Panc1 (cell line): Measurements from ENCODE around the gene GTPBP4. TPM values are rescaled to one million over a fixed set of nuclear protein-coding genes. Genes with fewer than 3 reads are reported as not detected.

ENCODE experiments used
- ATAC-seq: fragments of 200-7000 bp; cut with Tn5 transposase; 2 replicates; pipeline ENCODE4 v1.9.1; 2020; ENCODE audit warnings: mild to moderate bottlenecking, moderate library complexity
- BruUV-seq: library from RNA; stranded (reverse); fragments of 400-500 nt; replicated peaks from 2 replicates; lab custom pipeline; 2021; lab: Mats Ljungman, UMichigan
- CTCF ChIA-PET: fragments of 300-600 bp; sonication (Branson Sonifier 250); formaldehyde crosslinking; loops from one replicate; lab custom pipeline; 2022; ENCODE audit warnings: antibody characterized with exemption; lab: Charles Lee
- POLR2A ChIA-PET: fragments of 300-600 bp; sonication (Branson Sonifier 250); formaldehyde crosslinking; loops from one replicate; lab custom pipeline; 2022; ENCODE audit warnings: antibody characterized with exemption; lab: Charles Lee
- DNase-seq: peaks from one replicate; pipeline ENCODE4 v3.0.0-alpha.2; 2010; ENCODE audit warnings: low read depth, low spot score
- H3K27ac ChIP-seq: 2 replicates; pipeline ENCODE4 v1.5.1; 2011; ENCODE audit warnings: mild to moderate bottlenecking, low read length, inconsistent platforms
- H3K27me3 ChIP-seq: fragments of 200-500 bp; sonication (Bioruptor generic); 2 replicates; pipeline ENCODE4 v1.6.0; 2014; ENCODE audit warnings: low read length, inconsistent platforms; ENCODE audit not compliant: control insufficient read depth, insufficient read depth
- H3K36me3 ChIP-seq: fragments of 200-500 bp; sonication (Bioruptor generic); 2 replicates; pipeline ENCODE4 v1.5.1; 2014; ENCODE audit warnings: inconsistent platforms, mild to moderate bottlenecking, low read length, moderate library complexity; ENCODE audit not compliant: control insufficient read depth, insufficient read depth
- H3K4me1 ChIP-seq: 2 replicates; pipeline ENCODE4 v1.5.1; 2011; ENCODE audit warnings: inconsistent platforms, mild to moderate bottlenecking, low read length, moderate library complexity; ENCODE audit not compliant: control insufficient read depth, insufficient read depth
- H3K4me3 ChIP-seq, 2 experiments: 2 replicates each; pipeline ENCODE4 v1.5.1; 2011 to 2012; ENCODE audit warnings: low read depth in 2 of 2, low read length in 2 of 2, mild to moderate bottlenecking in 2 of 2, inconsistent platforms in 1 of 2, moderate library complexity in 1 of 2
- H3K9me3 ChIP-seq: fragments of 200-500 bp; sonication (Bioruptor generic); 2 replicates; pipeline ENCODE4 v1.5.1; 2014; ENCODE audit warnings: low read depth, mild to moderate bottlenecking, inconsistent platforms, low read length, moderate library complexity; ENCODE audit not compliant: control insufficient read depth, insufficient read depth
- CTCF ChIP-seq: fragments of 450-650 bp; IDR thresholded peaks from 2 replicates; pipeline ENCODE4 v1.5.1; 2017; ENCODE audit warnings: mild to moderate bottlenecking
- POLR2AphosphoS5 ChIP-seq: IDR thresholded peaks from 2 replicates; pipeline ENCODE4 v1.6.1; 2012; ENCODE audit warnings: mild to moderate bottlenecking, low read depth, low read length, moderate library complexity
- SIN3A ChIP-seq: IDR thresholded peaks from 2 replicates; pipeline ENCODE4 v1.6.1; 2012; ENCODE audit warnings: low read depth, mild to moderate bottlenecking, low read length, moderate library complexity, borderline replicate concordance; ENCODE audit not compliant: insufficient read depth
- TCF7L2 ChIP-seq: IDR thresholded peaks from 2 replicates; pipeline ENCODE4 v1.6.1; 2011; ENCODE audit warnings: mild to moderate bottlenecking, low read depth, low read length, inconsistent platforms
- in situ Hi-C: cut with HindIII; loops from 2 replicates; pipeline ENCODE4 v1.10.0; 2016; ENCODE audit warnings: low sequenced_read_pairs, low pct_unique_long_range_greater_than_20kb
- intact Hi-C: fragments of 100-400 bp; cut with micrococcal nuclease; formaldehyde crosslinking; loops from one replicate; pipeline ENCODE4 v1.10.0; 2022; ENCODE audit not compliant: unreplicated experiment
- total RNA-seq: library from RNA; stranded (reverse); gene quantifications from one replicate; pipeline ENCODE4 v1.2.1, GENCODE V29; 2021; ENCODE audit not compliant: unreplicated experiment
- TF ChIP-seq, protein P1 (sequence below), 2 experiments: IDR thresholded peaks; 2 replicates each; pipeline ENCODE4 v1.6.1; 2011 to 2012; ENCODE audit warnings: low read depth in 2 of 2, control low read depth in 1 of 2, low read length in 1 of 2, mild to moderate bottlenecking in 1 of 2, moderate library complexity in 1 of 2; ENCODE audit not compliant: insufficient read depth in 1 of 2

GTPBP4 gene
- total RNA-seq, 1 experiment from 2014 or later, result 79.5 TPM

GRCh38 chr10:966466-967235, 21.6 kb upstream of the GTPBP4 start:
- ChIA-PET POLR2A (no interaction called here), CTCF (no interaction called here)
- Histone ChIP-seq H3K4me3 (no peak overlapping the region), H3K4me1 (no peaks in the 10 kb centered on the region), H3K27me3 (no peaks in the 10 kb centered on the region), H3K9me3 (no peaks in the 10 kb centered on the region), H3K27ac (no peak overlapping the region), H3K36me3 (no peaks in the 10 kb centered on the region)
- no peak for DNase-seq
- TF ChIP-seq POLR2AphosphoS5 (no peak), TCF7L2 (no peak), CTCF (no peak), SIN3A (no peak)
- TF ChIP-seq, protein P1, sequence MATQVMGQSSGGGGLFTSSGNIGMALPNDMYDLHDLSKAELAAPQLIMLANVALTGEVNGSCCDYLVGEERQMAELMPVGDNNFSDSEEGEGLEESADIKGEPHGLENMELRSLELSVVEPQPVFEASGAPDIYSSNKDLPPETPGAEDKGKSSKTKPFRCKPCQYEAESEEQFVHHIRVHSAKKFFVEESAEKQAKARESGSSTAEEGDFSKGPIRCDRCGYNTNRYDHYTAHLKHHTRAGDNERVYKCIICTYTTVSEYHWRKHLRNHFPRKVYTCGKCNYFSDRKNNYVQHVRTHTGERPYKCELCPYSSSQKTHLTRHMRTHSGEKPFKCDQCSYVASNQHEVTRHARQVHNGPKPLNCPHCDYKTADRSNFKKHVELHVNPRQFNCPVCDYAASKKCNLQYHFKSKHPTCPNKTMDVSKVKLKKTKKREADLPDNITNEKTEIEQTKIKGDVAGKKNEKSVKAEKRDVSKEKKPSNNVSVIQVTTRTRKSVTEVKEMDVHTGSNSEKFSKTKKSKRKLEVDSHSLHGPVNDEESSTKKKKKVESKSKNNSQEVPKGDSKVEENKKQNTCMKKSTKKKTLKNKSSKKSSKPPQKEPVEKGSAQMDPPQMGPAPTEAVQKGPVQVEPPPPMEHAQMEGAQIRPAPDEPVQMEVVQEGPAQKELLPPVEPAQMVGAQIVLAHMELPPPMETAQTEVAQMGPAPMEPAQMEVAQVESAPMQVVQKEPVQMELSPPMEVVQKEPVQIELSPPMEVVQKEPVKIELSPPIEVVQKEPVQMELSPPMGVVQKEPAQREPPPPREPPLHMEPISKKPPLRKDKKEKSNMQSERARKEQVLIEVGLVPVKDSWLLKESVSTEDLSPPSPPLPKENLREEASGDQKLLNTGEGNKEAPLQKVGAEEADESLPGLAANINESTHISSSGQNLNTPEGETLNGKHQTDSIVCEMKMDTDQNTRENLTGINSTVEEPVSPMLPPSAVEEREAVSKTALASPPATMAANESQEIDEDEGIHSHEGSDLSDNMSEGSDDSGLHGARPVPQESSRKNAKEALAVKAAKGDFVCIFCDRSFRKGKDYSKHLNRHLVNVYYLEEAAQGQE (IDR thresholded peaks at IDR 0.05; ENCODE audit: insufficient read depth in 1 of 2, low read depth in 2 of 2, low read length in 1 of 2), result no peak
- no peak for ATAC-seq
- in situ Hi-C loops (no loop called here), intact Hi-C loops (no loop called here)
- no TSS peak for BruUV-seq

- in situ Hi-C loops, result no loop called here
- Histone ChIP-seq H3K27me3 (no peaks in the 10 kb centered on the region), H3K4me3 (no peak overlapping the region), H3K9me3 (no peaks in the 10 kb centered on the region), H3K36me3 (no peaks in the 10 kb centered on the region), H3K27ac (no peak overlapping the region), H3K4me1 (no peaks in the 10 kb centered on the region)
- DNase-seq, result no peak
- ATAC-seq, result no peak
- no TSS peak for BruUV-seq
- ChIA-PET CTCF (no interaction called here), POLR2A (no interaction called here)
- TF ChIP-seq TCF7L2, result no peak
- no peak for TF ChIP-seq CTCF
- TF ChIP-seq, protein P1 (IDR thresholded peaks at IDR 0.05; ENCODE audit: insufficient read depth in 1 of 2, low read depth in 2 of 2, low read length in 1 of 2), result no peak
- TF ChIP-seq POLR2AphosphoS5, result no peak
- no peak for TF ChIP-seq SIN3A
- intact Hi-C loops, result no loop called here
These were observed 19.6 kb upstream of the GTPBP4 start for GRCh38 chr10:968546-969199.
